GM23338 (cell line): ENCODE data around the gene MRPS26.

Experiments
- CREB1 ChIP-seq: fragments of 250-450 bp; sonication (Bioruptor Pico); IDR thresholded peaks from 2 replicates; pipeline ENCODE4 v1.5.0; 2020; ENCODE audit warnings: low read depth, mild to moderate bottlenecking, moderate library complexity
- CTCF ChIP-seq, 2 experiments: fragments of 200-600 bp in 1 of 2; sonication (generic) in 1 of 2; conservative IDR thresholded peaks; 2 replicates each; pipeline versions ENCODE4 v1.5.1 to v1.6.1; 2016 to 2017; ENCODE audit warnings: antibody characterized with exemption in 2 of 2, low read depth in 2 of 2, mild to moderate bottlenecking in 2 of 2, moderate library complexity in 1 of 2
- EZH2 ChIP-seq: fragments of 200-600 bp; sonication (generic); IDR thresholded peaks from one replicate; pipeline ENCODE4 v1.8.0; 2017; ENCODE audit warnings: antibody characterized with exemption, mild to moderate bottlenecking, low read depth; ENCODE audit not compliant: unreplicated experiment
- EZH2phosphoT487 ChIP-seq: fragments of 200-600 bp; sonication (generic); IDR thresholded peaks from one replicate; pipeline ENCODE4 v1.8.1; 2018; ENCODE audit warnings: antibody characterized with exemption; ENCODE audit not compliant: unreplicated experiment
- JUNB ChIP-seq: IDR thresholded peaks from one replicate; pipeline ENCODE4 v1.6.1; 2016; ENCODE audit warnings: antibody characterized with exemption; ENCODE audit not compliant: unreplicated experiment
- NANOG ChIP-seq: IDR thresholded peaks from 2 replicates; pipeline ENCODE4 v1.6.1; 2016; ENCODE audit warnings: antibody characterized with exemption, borderline replicate concordance
- POLR2AphosphoS5 ChIP-seq: IDR thresholded peaks from 2 replicates; pipeline ENCODE4 v1.6.1; 2016; ENCODE audit warnings: antibody characterized with exemption, low read depth
- STAT1 ChIP-seq: IDR thresholded peaks from one replicate; pipeline ENCODE4 v1.6.1; 2016; ENCODE audit warnings: antibody characterized with exemption; ENCODE audit not compliant: unreplicated experiment
- ZNF114 ChIP-seq: fragments of 250-450 bp; sonication (Bioruptor Pico); IDR thresholded peaks from 2 replicates; pipeline ENCODE4 v1.5.0; 2020; ENCODE audit warnings: mild to moderate bottlenecking, moderate library complexity
- ZNF331 ChIP-seq: fragments of 250-450 bp; sonication (Bioruptor Pico); IDR thresholded peaks from 2 replicates; pipeline ENCODE4 v1.5.0; 2020; ENCODE audit warnings: low read depth, mild to moderate bottlenecking, moderate library complexity
- TF ChIP-seq, protein P1 (sequence below): IDR thresholded peaks from 2 replicates; pipeline ENCODE4 v1.6.1; 2016; ENCODE audit warnings: antibody characterized with exemption
- TF ChIP-seq, protein P2 (sequence below): IDR thresholded peaks from one replicate; pipeline ENCODE4 v1.6.1; 2018; ENCODE audit warnings: antibody characterized with exemption; ENCODE audit not compliant: unreplicated experiment
- TF ChIP-seq, protein P3 (sequence below): fragments of 250-450 bp; sonication (Bioruptor Pico); IDR thresholded peaks from 2 replicates; pipeline ENCODE4 v1.5.0; 2020; ENCODE audit warnings: mild to moderate bottlenecking, moderate library complexity

- no peak for TF ChIP-seq CTCF (conservative IDR thresholded peaks at IDR 0.05; ENCODE audit: low read depth in 2 of 2)
- TF ChIP-seq, protein P1, sequence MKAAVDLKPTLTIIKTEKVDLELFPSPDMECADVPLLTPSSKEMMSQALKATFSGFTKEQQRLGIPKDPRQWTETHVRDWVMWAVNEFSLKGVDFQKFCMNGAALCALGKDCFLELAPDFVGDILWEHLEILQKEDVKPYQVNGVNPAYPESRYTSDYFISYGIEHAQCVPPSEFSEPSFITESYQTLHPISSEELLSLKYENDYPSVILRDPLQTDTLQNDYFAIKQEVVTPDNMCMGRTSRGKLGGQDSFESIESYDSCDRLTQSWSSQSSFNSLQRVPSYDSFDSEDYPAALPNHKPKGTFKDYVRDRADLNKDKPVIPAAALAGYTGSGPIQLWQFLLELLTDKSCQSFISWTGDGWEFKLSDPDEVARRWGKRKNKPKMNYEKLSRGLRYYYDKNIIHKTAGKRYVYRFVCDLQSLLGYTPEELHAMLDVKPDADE: no peak
- TF ChIP-seq ZNF114 (CRISPR knock-in tag): no peak
- no peak for TF ChIP-seq JUNB
- TF ChIP-seq CREB1: no peak
- TF ChIP-seq POLR2AphosphoS5: no peak
- TF ChIP-seq EZH2phosphoT487: no peak
- no peak for TF ChIP-seq EZH2
- TF ChIP-seq, protein P2, sequence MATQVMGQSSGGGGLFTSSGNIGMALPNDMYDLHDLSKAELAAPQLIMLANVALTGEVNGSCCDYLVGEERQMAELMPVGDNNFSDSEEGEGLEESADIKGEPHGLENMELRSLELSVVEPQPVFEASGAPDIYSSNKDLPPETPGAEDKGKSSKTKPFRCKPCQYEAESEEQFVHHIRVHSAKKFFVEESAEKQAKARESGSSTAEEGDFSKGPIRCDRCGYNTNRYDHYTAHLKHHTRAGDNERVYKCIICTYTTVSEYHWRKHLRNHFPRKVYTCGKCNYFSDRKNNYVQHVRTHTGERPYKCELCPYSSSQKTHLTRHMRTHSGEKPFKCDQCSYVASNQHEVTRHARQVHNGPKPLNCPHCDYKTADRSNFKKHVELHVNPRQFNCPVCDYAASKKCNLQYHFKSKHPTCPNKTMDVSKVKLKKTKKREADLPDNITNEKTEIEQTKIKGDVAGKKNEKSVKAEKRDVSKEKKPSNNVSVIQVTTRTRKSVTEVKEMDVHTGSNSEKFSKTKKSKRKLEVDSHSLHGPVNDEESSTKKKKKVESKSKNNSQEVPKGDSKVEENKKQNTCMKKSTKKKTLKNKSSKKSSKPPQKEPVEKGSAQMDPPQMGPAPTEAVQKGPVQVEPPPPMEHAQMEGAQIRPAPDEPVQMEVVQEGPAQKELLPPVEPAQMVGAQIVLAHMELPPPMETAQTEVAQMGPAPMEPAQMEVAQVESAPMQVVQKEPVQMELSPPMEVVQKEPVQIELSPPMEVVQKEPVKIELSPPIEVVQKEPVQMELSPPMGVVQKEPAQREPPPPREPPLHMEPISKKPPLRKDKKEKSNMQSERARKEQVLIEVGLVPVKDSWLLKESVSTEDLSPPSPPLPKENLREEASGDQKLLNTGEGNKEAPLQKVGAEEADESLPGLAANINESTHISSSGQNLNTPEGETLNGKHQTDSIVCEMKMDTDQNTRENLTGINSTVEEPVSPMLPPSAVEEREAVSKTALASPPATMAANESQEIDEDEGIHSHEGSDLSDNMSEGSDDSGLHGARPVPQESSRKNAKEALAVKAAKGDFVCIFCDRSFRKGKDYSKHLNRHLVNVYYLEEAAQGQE: no peak
- no peak for TF ChIP-seq STAT1
- no peak for TF ChIP-seq ZNF331
- TF ChIP-seq NANOG: no peak
- TF ChIP-seq, protein P3, sequence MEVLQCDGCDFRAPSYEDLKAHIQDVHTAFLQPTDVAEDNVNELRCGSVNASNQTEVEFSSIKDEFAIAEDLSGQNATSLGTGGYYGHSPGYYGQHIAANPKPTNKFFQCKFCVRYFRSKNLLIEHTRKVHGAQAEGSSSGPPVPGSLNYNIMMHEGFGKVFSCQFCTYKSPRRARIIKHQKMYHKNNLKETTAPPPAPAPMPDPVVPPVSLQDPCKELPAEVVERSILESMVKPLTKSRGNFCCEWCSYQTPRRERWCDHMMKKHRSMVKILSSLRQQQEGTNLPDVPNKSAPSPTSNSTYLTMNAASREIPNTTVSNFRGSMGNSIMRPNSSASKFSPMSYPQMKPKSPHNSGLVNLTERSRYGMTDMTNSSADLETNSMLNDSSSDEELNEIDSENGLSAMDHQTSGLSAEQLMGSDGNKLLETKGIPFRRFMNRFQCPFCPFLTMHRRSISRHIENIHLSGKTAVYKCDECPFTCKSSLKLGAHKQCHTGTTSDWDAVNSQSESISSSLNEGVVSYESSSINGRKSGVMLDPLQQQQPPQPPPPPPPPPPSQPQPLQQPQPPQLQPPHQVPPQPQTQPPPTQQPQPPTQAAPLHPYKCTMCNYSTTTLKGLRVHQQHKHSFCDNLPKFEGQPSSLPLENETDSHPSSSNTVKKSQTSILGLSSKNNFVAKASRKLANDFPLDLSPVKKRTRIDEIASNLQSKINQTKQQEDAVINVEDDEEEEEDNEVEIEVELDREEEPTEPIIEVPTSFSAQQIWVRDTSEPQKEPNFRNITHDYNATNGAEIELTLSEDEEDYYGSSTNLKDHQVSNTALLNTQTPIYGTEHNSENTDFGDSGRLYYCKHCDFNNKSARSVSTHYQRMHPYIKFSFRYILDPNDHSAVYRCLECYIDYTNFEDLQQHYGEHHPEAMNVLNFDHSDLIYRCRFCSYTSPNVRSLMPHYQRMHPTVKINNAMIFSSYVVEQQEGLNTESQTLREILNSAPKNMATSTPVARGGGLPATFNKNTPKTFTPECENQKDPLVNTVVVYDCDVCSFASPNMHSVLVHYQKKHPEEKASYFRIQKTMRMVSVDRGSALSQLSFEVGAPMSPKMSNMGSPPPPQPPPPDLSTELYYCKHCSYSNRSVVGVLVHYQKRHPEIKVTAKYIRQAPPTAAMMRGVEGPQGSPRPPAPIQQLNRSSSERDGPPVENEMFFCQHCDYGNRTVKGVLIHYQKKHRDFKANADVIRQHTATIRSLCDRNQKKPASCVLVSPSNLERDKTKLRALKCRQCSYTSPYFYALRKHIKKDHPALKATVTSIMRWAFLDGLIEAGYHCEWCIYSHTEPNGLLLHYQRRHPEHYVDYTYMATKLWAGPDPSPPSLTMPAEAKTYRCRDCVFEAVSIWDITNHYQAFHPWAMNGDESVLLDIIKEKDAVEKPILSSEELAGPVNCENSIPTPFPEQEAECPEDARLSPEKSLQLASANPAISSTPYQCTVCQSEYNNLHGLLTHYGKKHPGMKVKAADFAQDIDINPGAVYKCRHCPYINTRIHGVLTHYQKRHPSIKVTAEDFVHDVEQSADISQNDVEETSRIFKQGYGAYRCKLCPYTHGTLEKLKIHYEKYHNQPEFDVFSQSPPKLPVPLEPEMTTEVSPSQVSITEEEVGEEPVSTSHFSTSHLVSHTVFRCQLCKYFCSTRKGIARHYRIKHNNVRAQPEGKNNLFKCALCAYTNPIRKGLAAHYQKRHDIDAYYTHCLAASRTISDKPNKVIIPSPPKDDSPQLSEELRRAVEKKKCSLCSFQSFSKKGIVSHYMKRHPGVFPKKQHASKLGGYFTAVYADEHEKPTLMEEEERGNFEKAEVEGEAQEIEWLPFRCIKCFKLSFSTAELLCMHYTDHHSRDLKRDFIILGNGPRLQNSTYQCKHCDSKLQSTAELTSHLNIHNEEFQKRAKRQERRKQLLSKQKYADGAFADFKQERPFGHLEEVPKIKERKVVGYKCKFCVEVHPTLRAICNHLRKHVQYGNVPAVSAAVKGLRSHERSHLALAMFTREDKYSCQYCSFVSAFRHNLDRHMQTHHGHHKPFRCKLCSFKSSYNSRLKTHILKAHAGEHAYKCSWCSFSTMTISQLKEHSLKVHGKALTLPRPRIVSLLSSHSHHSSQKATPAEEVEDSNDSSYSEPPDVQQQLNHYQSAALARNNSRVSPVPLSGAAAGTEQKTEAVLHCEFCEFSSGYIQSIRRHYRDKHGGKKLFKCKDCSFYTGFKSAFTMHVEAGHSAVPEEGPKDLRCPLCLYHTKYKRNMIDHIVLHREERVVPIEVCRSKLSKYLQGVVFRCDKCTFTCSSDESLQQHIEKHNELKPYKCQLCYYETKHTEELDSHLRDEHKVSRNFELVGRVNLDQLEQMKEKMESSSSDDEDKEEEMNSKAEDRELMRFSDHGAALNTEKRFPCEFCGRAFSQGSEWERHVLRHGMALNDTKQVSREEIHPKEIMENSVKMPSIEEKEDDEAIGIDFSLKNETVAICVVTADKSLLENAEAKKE: no peak
These were observed 35.8 kb downstream of the MRPS26 start for GRCh38 chr20:3081641-3082040.
